K562 (cell line): ENCODE data around the gene FAM167B. TPM values are rescaled to one million over a fixed set of nuclear protein-coding genes. Genes with fewer than 3 reads are reported as not detected.

ENCODE experiments used
- BRD9 ChIP-seq: fragments of 450-650 bp; IDR thresholded peaks from 2 replicates; pipeline ENCODE4 v1.6.1; 2018; ENCODE audit warnings: low read depth; ENCODE audit not compliant: partially characterized antibody
- CXXC5 ChIP-seq: fragments of 250-450 bp; sonication (Bioruptor Pico); IDR thresholded peaks from 2 replicates; pipeline ENCODE4 v1.8.0; 2022; ENCODE audit warnings: inconsistent platforms, mild to moderate bottlenecking, moderate library complexity
- DMBX1 ChIP-seq: fragments of 250-450 bp; sonication (Bioruptor Pico); IDR thresholded peaks from 2 replicates; pipeline ENCODE4 v1.8.0; 2022; ENCODE audit warnings: inconsistent platforms, mild to moderate bottlenecking, moderate library complexity, borderline replicate concordance
- EP400 ChIP-seq: fragments of 450-650 bp; IDR thresholded peaks from 2 replicates; pipeline ENCODE4 v1.6.1; 2017; ENCODE audit warnings: antibody characterized with exemption, mild to moderate bottlenecking, moderate library complexity
- ILK ChIP-seq: fragments of 450-650 bp; IDR thresholded peaks from 2 replicates; pipeline ENCODE4 v1.6.1; 2016; ENCODE audit warnings: missing genetic modification characterization, low read depth, mild to moderate bottlenecking, missing compliant biosample characterization, moderate library complexity, borderline replicate concordance
- NR4A1 ChIP-seq, 2 experiments: fragments of 250-450 bp in 1 of 2; fragments of 450-650 bp in 1 of 2; sonication (Bioruptor Pico) in 1 of 2; IDR thresholded peaks; 2 replicates each; pipeline versions ENCODE4 v1.4.0 to v1.6.1; 2016 to 2020; ENCODE audit warnings: mild to moderate bottlenecking in 2 of 2, missing compliant biosample characterization in 1 of 2, missing genetic modification characterization in 1 of 2, moderate library complexity in 1 of 2
- RBM22 ChIP-seq: fragments of 200-400 bp; formaldehyde crosslinking; IDR thresholded peaks from 2 replicates; pipeline ENCODE4 v1.6.1; 2018; ENCODE audit warnings: low read length, low read depth; ENCODE audit not compliant: poor library complexity, severe bottlenecking
- SMARCE1 ChIP-seq: fragments of 450-650 bp; IDR thresholded peaks from 2 replicates; pipeline ENCODE4 v1.7.1; 2016; ENCODE audit warnings: mild to moderate bottlenecking
- SRSF3 ChIP-seq: fragments of 200-400 bp; formaldehyde crosslinking; IDR thresholded peaks from 2 replicates; pipeline ENCODE4 v1.6.1; 2016; ENCODE audit warnings: mild to moderate bottlenecking, low read length, moderate library complexity; ENCODE audit not compliant: insufficient read depth
- TCF7L2 ChIP-seq: fragments of 150-350 bp; IDR thresholded peaks from 2 replicates; pipeline ENCODE4 v1.6.1; 2016; ENCODE audit warnings: low read depth, mild to moderate bottlenecking, low read length, moderate library complexity
- XRCC5 ChIP-seq: fragments of 200-400 bp; formaldehyde crosslinking; IDR thresholded peaks from 2 replicates; pipeline ENCODE4 v1.6.1; 2017; ENCODE audit warnings: low read depth, mild to moderate bottlenecking, low read length
- YBX1 ChIP-seq: fragments of 450-650 bp; IDR thresholded peaks from 2 replicates; pipeline ENCODE4 v1.7.1; 2016; ENCODE audit warnings: mild to moderate bottlenecking
- ZC3H4 ChIP-seq: sonication (generic); formaldehyde crosslinking; IDR thresholded peaks from 2 replicates; pipeline ENCODE4 v1.9.0; 2021; ENCODE audit warnings: missing genetic modification reagents, borderline replicate concordance
- ZNF175 ChIP-seq: fragments of 200-800 bp; sonication (Bioruptor generic); IDR thresholded peaks from 2 replicates; pipeline ENCODE4 v1.6.1; 2016; ENCODE audit warnings: low read depth, mild to moderate bottlenecking, missing genetic modification characterization, missing compliant biosample characterization
- ZNF408 ChIP-seq: fragments of 250-450 bp; sonication (Bioruptor Pico); IDR thresholded peaks from 2 replicates; pipeline ENCODE4 v1.4.0; 2020; ENCODE audit warnings: low read depth, mild to moderate bottlenecking, moderate library complexity
- ZNF707 ChIP-seq: fragments of 250-450 bp; sonication (Bioruptor Pico); conservative IDR thresholded peaks from 2 replicates; pipeline ENCODE4 v1.8.0; 2022; ENCODE audit warnings: inconsistent platforms, mild to moderate bottlenecking, moderate library complexity
- polyA plus RNA-seq, 8 experiments: library from polyadenylated mRNA; depleted of rRNA in 4 of 8; stranded (reverse) in 5 of 8; unstranded in 3 of 8; fragments of >200 nt; fragmentation: Nextera tagmentation in 2 of 8; fragmentation: Illumina TruSeq in 1 of 8; extraction: Ambion mirVana in 2 of 8; extraction: Trizol in 1 of 8; gene quantifications; 2 replicates each; pipeline versions ENCODE4 v1.2.1 to v1.2.3, GENCODE V29; 2011 to 2014; ENCODE audit warnings: inconsistent platforms in 1 of 8, missing spikeins in 1 of 8
- total RNA-seq, 7 experiments: library from RNA; depleted of rRNA in 6 of 7; stranded (reverse); fragments of >200 nt in 6 of 7; fragmentation: Illumina TruSeq in 2 of 7; extraction: Trizol in 2 of 7; gene quantifications; 2 replicates each; pipeline versions ENCODE4 v1.2.1 to v1.2.3, GENCODE V29; 2011 to 2021; ENCODE audit warnings: low replicate concordance in 1 of 7
- TF ChIP-seq, protein P1 (sequence below), 3 experiments: fragments of 200-800 bp in 1 of 3; sonication (Bioruptor generic) in 1 of 3; sonication (generic) in 1 of 3; formaldehyde crosslinking in 1 of 3; IDR thresholded peaks; 2 replicates each; pipeline versions ENCODE4 v1.6.1 to v1.8.0; 2016 to 2022; ENCODE audit warnings: mild to moderate bottlenecking in 2 of 3, missing compliant biosample characterization in 2 of 3, missing genetic modification characterization in 2 of 3, missing genetic modification reagents in 1 of 3
- TF ChIP-seq, protein P2 (sequence below): fragments of 450-650 bp; IDR thresholded peaks from 2 replicates; pipeline ENCODE4 v1.6.1; 2018; ENCODE audit warnings: mild to moderate bottlenecking, low read depth; ENCODE audit not compliant: partially characterized antibody
- TF ChIP-seq, protein P3 (sequence below), 2 experiments: fragments of 450-650 bp; IDR thresholded peaks; 2 replicates each; pipeline ENCODE4 v1.6.1; 2018; ENCODE audit warnings: mild to moderate bottlenecking in 2 of 2, low read depth in 1 of 2; ENCODE audit not compliant: partially characterized antibody in 2 of 2

The FAM167B gene
- total and polyA plus RNA-seq, 9 of the 15 experiments (the other 6 are each of a cell fraction or from before 2014, with no cell fraction given) = not detected

DNA sequence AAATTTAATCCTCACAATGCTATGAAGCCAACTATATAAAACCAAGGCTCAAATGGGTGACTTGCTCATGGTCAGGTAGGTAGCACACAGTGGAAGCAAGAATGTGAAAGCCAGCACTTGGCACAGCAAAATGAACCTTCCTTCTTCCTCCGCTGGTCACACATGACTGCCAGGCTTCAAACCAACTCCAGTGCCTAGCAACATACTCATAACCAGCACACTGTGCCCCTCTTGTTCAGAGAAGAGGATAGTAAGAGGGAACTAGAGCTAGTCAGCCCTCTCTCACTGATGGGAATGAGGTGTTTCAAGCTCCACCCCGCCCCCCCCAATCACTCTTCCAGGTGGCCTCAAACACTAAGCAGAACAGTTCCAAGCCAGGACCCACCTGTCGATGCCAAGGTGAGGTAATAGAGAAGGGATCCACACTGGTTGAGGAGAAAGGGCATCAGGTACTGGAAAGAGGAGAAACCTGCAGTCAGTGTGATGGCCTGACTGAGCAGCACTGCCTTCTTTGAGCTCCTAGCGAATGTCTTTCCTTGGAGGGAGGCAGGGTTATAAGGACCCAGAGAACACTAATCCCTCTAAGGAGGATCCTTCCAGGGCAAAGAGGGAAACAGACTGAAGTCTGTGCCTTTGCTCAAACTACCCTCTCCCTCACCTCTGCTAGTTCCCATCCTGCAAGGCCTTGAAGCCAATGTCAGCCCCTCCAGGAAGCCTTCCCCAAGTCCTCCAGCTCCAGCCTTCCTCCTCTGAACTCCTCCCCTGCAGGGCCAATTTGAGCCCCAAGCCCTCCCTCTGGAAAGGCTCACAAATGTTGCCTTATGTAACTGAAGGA is 26.1 kb upstream of the FAM167B start (continued):
- TF ChIP-seq, protein P1, sequence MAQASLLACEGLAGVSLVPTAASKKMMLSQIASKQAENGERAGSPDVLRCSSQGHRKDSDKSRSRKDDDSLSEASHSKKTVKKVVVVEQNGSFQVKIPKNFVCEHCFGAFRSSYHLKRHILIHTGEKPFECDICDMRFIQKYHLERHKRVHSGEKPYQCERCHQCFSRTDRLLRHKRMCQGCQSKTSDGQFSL (CRISPR knock-in tag; IDR thresholded peaks at IDR 0.05) = peak; percentile 68; the same call in 1 of the 2 replicates
- TF ChIP-seq, protein P1 (tag; IDR thresholded peaks at IDR 0.05) = no peak; a peak in 1 of 4 replicates
- TF ChIP-seq TCF7L2 (no peak), ILK (tag) (no peak), DMBX1 (CRISPR knock-in tag) (0 out of 2 replicates have a peak, but pooled peaks have one; percentile 25), EP400 (no peak), BRD9 (peak; percentile 28), NR4A1 (CRISPR knock-in tag; IDR thresholded peaks at IDR 0.05) (no peak), NR4A1 (tag; IDR thresholded peaks at IDR 0.05) (no peak), ZNF175 (CRISPR knock-in tag) (no peak), SMARCE1 (no peak), SRSF3 (no peak), ZNF707 (CRISPR knock-in tag) (no peak), YBX1 (no peak), CXXC5 (CRISPR knock-in tag) (no peak), ZC3H4 (CRISPR knock-in tag) (peak; percentile 69; the same call in 1 of the 2 replicates), ZNF408 (CRISPR knock-in tag) (no peak), RBM22 (no peak), XRCC5 (no peak)
- TF ChIP-seq, protein P2, sequence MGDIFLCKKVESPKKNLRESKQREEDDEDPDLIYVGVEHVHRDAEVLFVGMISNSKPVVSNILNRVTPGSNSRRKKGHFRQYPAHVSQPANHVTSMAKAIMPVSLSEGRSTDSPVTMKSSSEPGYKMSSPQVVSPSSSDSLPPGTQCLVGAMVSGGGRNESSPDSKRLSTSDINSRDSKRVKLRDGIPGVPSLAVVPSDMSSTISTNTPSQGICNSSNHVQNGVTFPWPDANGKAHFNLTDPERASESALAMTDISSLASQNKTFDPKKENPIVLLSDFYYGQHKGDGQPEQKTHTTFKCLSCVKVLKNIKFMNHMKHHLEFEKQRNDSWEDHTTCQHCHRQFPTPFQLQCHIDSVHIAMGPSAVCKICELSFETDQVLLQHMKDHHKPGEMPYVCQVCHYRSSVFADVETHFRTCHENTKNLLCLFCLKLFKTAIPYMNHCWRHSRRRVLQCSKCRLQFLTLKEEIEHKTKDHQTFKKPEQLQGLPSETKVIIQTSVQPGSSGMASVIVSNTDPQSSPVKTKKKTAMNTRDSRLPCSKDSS = no peak
- TF ChIP-seq, protein P3, sequence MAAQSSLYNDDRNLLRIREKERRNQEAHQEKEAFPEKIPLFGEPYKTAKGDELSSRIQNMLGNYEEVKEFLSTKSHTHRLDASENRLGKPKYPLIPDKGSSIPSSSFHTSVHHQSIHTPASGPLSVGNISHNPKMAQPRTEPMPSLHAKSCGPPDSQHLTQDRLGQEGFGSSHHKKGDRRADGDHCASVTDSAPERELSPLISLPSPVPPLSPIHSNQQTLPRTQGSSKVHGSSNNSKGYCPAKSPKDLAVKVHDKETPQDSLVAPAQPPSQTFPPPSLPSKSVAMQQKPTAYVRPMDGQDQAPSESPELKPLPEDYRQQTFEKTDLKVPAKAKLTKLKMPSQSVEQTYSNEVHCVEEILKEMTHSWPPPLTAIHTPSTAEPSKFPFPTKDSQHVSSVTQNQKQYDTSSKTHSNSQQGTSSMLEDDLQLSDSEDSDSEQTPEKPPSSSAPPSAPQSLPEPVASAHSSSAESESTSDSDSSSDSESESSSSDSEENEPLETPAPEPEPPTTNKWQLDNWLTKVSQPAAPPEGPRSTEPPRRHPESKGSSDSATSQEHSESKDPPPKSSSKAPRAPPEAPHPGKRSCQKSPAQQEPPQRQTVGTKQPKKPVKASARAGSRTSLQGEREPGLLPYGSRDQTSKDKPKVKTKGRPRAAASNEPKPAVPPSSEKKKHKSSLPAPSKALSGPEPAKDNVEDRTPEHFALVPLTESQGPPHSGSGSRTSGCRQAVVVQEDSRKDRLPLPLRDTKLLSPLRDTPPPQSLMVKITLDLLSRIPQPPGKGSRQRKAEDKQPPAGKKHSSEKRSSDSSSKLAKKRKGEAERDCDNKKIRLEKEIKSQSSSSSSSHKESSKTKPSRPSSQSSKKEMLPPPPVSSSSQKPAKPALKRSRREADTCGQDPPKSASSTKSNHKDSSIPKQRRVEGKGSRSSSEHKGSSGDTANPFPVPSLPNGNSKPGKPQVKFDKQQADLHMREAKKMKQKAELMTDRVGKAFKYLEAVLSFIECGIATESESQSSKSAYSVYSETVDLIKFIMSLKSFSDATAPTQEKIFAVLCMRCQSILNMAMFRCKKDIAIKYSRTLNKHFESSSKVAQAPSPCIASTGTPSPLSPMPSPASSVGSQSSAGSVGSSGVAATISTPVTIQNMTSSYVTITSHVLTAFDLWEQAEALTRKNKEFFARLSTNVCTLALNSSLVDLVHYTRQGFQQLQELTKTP (IDR thresholded peaks at IDR 0.05; ENCODE audit: low read depth in 1 of 2, partially characterized antibody in 2 of 2) = no peak
